Measurements from ENCODE around the gene PUS10.
"Not testable (repeated sequence)": the region's sequence is repeated elsewhere in the genome, so short reads cannot be mapped to it uniquely, and the experiment has no call there.

Gene PUS10

GRCh38 chr2:60998628-60999545 is 19.2 kb downstream of the PUS10 start:
- intact Hi-C loops (cut with micrococcal nuclease): loop anchor here (1.0 to 5.0 kb wide), 4 partner anchors 72 to 292 kb away; partner anchors contain the start of gene REL
- H3K9me3 Mint-ChIP-seq: no peaks in the 10 kb centered on the region
- no peaks in the 10 kb centered on the region for H3K27me3 Mint-ChIP-seq
- H3K4me1 Mint-ChIP-seq (ENCODE audit: low read depth): peaks cover 14% of the 10 kb centered on the region
- no peaks in the 10 kb centered on the region for H3K36me3 Mint-ChIP-seq (ENCODE audit: low read depth)
- no peak overlapping the region for H3K4me3 Mint-ChIP-seq
- no peak overlapping the region for H3K27ac Mint-ChIP-seq

- Mint-ChIP-seq H3K36me3 (ENCODE audit: low read depth) (no peaks in the 10 kb centered on the region), H3K4me3 (no peak overlapping the region), H3K4me1 (ENCODE audit: low read depth) (peaks cover 27% of the 10 kb centered on the region), H3K9me3 (no peaks in the 10 kb centered on the region), H3K27ac (peak overlapping the region; percentile 85), H3K27me3 (no peaks in the 10 kb centered on the region)
- intact Hi-C loops (cut with micrococcal nuclease): no loop called here
Measured at GRCh38 chr2:60994131-60994530, 23.9 kb downstream of the PUS10 start.

- Mint-ChIP-seq H3K9me3 (no peaks in the 10 kb centered on the region), H3K4me3 (peak overlapping the region; percentile 34), H3K27ac (peak overlapping the region; percentile 85), H3K4me1 (ENCODE audit: low read depth) (peaks cover 31% of the 10 kb centered on the region), H3K27me3 (no peaks in the 10 kb centered on the region), H3K36me3 (ENCODE audit: low read depth) (no peaks in the 10 kb centered on the region)
- intact Hi-C loops (cut with micrococcal nuclease): no loop called here
Measured at GRCh38 chr2:60992985-60993392, 25.1 kb downstream of the PUS10 start.

GRCh38 chr2:60991644-60992043 is 26.4 kb downstream of the PUS10 start:
- Mint-ChIP-seq H3K36me3 (ENCODE audit: low read depth) (no peaks in the 10 kb centered on the region), H3K27ac (peak overlapping the region; percentile 85), H3K9me3 (no peaks in the 10 kb centered on the region), H3K4me1 (ENCODE audit: low read depth) (peaks cover 38% of the 10 kb centered on the region), H3K27me3 (no peaks in the 10 kb centered on the region), H3K4me3 (no peak overlapping the region)
- intact Hi-C loops (cut with micrococcal nuclease): no loop called here

- H3K27me3 Mint-ChIP-seq: no peaks in the 10 kb centered on the region
- peak overlapping the region; percentile 16 for H3K27ac Mint-ChIP-seq
- no peaks in the 10 kb centered on the region for H3K36me3 Mint-ChIP-seq (ENCODE audit: low read depth)
- no peaks in the 10 kb centered on the region for H3K9me3 Mint-ChIP-seq
- no peak overlapping the region for H3K4me3 Mint-ChIP-seq
- intact Hi-C loops (cut with micrococcal nuclease): no loop called here
- peaks cover 27% of the 10 kb centered on the region for H3K4me1 Mint-ChIP-seq (ENCODE audit: low read depth)
Measured at GRCh38 chr2:60989259-60989658, 28.8 kb downstream of the PUS10 start.

- H3K27ac Mint-ChIP-seq; intact Hi-C loops (cut with micrococcal nuclease); H3K9me3 Mint-ChIP-seq; H3K36me3 Mint-ChIP-seq (ENCODE audit: low read depth); H3K27me3 Mint-ChIP-seq; H3K4me3 Mint-ChIP-seq: not testable (repeated sequence)
- H3K4me1 Mint-ChIP-seq (ENCODE audit: low read depth): peaks cover 14% of the 10 kb centered on the region
Measured at GRCh38 chr2:60987656-60988055, 30.4 kb downstream of the PUS10 start.

- no peaks in the 10 kb centered on the region for H3K36me3 Mint-ChIP-seq (ENCODE audit: low read depth)
- no peaks in the 10 kb centered on the region for H3K27me3 Mint-ChIP-seq
- no peak overlapping the region for H3K27ac Mint-ChIP-seq
- no peaks in the 10 kb centered on the region for H3K9me3 Mint-ChIP-seq
- peaks cover 14% of the 10 kb centered on the region for H3K4me1 Mint-ChIP-seq (ENCODE audit: low read depth)
- intact Hi-C loops (cut with micrococcal nuclease): no loop called here
- H3K4me3 Mint-ChIP-seq: no peak overlapping the region
Measured at GRCh38 chr2:60987041-60987440, 31.0 kb downstream of the PUS10 start.

GRCh38 chr2:60984720-60985119 is 33.3 kb downstream of the PUS10 start:
- intact Hi-C loops (cut with micrococcal nuclease): no loop called here
- Mint-ChIP-seq H3K9me3 (no peaks in the 10 kb centered on the region), H3K36me3 (ENCODE audit: low read depth) (no peaks in the 10 kb centered on the region), H3K27me3 (no peaks in the 10 kb centered on the region), H3K4me3 (no peak overlapping the region), H3K4me1 (ENCODE audit: low read depth) (peaks cover 22% of the 10 kb centered on the region), H3K27ac (no peak overlapping the region)

GRCh38 chr2:60982066-60982465 is 36.0 kb downstream of the PUS10 start:
- H3K27ac Mint-ChIP-seq; intact Hi-C loops (cut with micrococcal nuclease); H3K9me3 Mint-ChIP-seq; H3K36me3 Mint-ChIP-seq (ENCODE audit: low read depth); H3K4me3 Mint-ChIP-seq; H3K27me3 Mint-ChIP-seq: not testable (repeated sequence)
- peaks cover 23% of the 10 kb centered on the region for H3K4me1 Mint-ChIP-seq (ENCODE audit: low read depth)

GRCh38 chr2:60980071-60980815 is 37.8 kb downstream of the PUS10 start:
- Mint-ChIP-seq H3K27me3 (no peaks in the 10 kb centered on the region), H3K36me3 (ENCODE audit: low read depth) (no peaks in the 10 kb centered on the region), H3K4me1 (ENCODE audit: low read depth) (peaks cover 21% of the 10 kb centered on the region), H3K4me3 (no peak overlapping the region), H3K27ac (no peak overlapping the region), H3K9me3 (no peaks in the 10 kb centered on the region)
- intact Hi-C loops (cut with micrococcal nuclease): no loop called here

GRCh38 chr2:60979231-60979630 is 38.8 kb downstream of the PUS10 start:
- Mint-ChIP-seq H3K27ac (no peak overlapping the region), H3K27me3 (no peaks in the 10 kb centered on the region), H3K4me1 (ENCODE audit: low read depth) (peaks cover 21% of the 10 kb centered on the region), H3K36me3 (ENCODE audit: low read depth) (no peaks in the 10 kb centered on the region), H3K9me3 (no peaks in the 10 kb centered on the region), H3K4me3 (no peak overlapping the region)
- intact Hi-C loops (cut with micrococcal nuclease): no loop called here

- Mint-ChIP-seq H3K4me1 (ENCODE audit: low read depth) (peaks cover 21% of the 10 kb centered on the region), H3K27me3 (no peaks in the 10 kb centered on the region), H3K36me3 (ENCODE audit: low read depth) (no peaks in the 10 kb centered on the region), H3K27ac (no peak overlapping the region), H3K9me3 (no peaks in the 10 kb centered on the region), H3K4me3 (no peak overlapping the region)
- intact Hi-C loops (cut with micrococcal nuclease): no loop called here
Measured at GRCh38 chr2:60977562-60977895, 40.5 kb downstream of the PUS10 start.

- intact Hi-C loops (cut with micrococcal nuclease): no loop called here
- Mint-ChIP-seq H3K4me1 (ENCODE audit: low read depth) (peaks cover 21% of the 10 kb centered on the region), H3K4me3 (no peak overlapping the region), H3K27ac (no peak overlapping the region), H3K27me3 (no peaks in the 10 kb centered on the region), H3K36me3 (ENCODE audit: low read depth) (no peaks in the 10 kb centered on the region), H3K9me3 (no peaks in the 10 kb centered on the region)
Measured at GRCh38 chr2:60976875-60977561, 41.0 kb downstream of the PUS10 start.

GRCh38 chr2:60976256-60976850 is 41.7 kb downstream of the PUS10 start:
- Mint-ChIP-seq H3K36me3 (ENCODE audit: low read depth) (no peaks in the 10 kb centered on the region), H3K4me1 (ENCODE audit: low read depth) (peaks cover 21% of the 10 kb centered on the region), H3K9me3 (no peaks in the 10 kb centered on the region), H3K27ac (no peak overlapping the region), H3K27me3 (no peaks in the 10 kb centered on the region), H3K4me3 (no peak overlapping the region)
- intact Hi-C loops (cut with micrococcal nuclease): no loop called here
